Calu3 (cell line): Measurements from ENCODE around the gene ADGRG6. TPM values are rescaled to one million over a fixed set of nuclear protein-coding genes. Genes with fewer than 3 reads are reported as not detected.

Experiments
- BruUV-seq: library from RNA; stranded (reverse); fragments of 400-500 nt; replicated peaks from 2 replicates; lab custom pipeline; 2021; lab: Mats Ljungman, UMichigan
- CTCF ChIA-PET: fragments of 300-600 bp; sonication (Branson Sonifier 250); formaldehyde crosslinking; loops from one replicate; lab custom pipeline; 2022; ENCODE audit warnings: antibody characterized with exemption; lab: Charles Lee
- DNase-seq: peaks from one replicate; pipeline ENCODE4 v3.0.0; 2022
- H3K27ac Mint-ChIP-seq: one replicate; pipeline ENCODE4 v1.8.0; 2022; ENCODE audit warnings: mixed read lengths; ENCODE audit not compliant: unreplicated experiment
- H3K27me3 Mint-ChIP-seq: one replicate; pipeline ENCODE4 v1.8.0; 2022; ENCODE audit warnings: mixed read lengths; ENCODE audit not compliant: unreplicated experiment
- H3K36me3 Mint-ChIP-seq: one replicate; pipeline ENCODE4 v1.8.0; 2022; ENCODE audit warnings: mild to moderate bottlenecking, moderate library complexity, mixed read lengths; ENCODE audit not compliant: insufficient read depth, unreplicated experiment
- H3K4me1 Mint-ChIP-seq: one replicate; pipeline ENCODE4 v1.8.0; 2022; ENCODE audit warnings: mild to moderate bottlenecking, low read depth, mixed read lengths; ENCODE audit not compliant: unreplicated experiment
- H3K4me3 Mint-ChIP-seq: one replicate; pipeline ENCODE4 v1.8.0; 2022; ENCODE audit warnings: mild to moderate bottlenecking, low read depth, moderate library complexity, mixed read lengths; ENCODE audit not compliant: unreplicated experiment
- H3K9me3 Mint-ChIP-seq: one replicate; pipeline ENCODE4 v1.8.0; 2022; ENCODE audit warnings: low read depth, mixed read lengths; ENCODE audit not compliant: unreplicated experiment
- intact Hi-C: fragments of 100-400 bp; cut with micrococcal nuclease; formaldehyde crosslinking; loops from one replicate; pipeline ENCODE4 v1.10.0; 2022; ENCODE audit not compliant: unreplicated experiment
- total RNA-seq: library from RNA; stranded (reverse); gene quantifications from 2 replicates; pipeline ENCODE4 v1.2.3, GENCODE V29; 2022
- TF ChIP-seq, protein P1 (sequence below): fragments of 200-600 bp; IDR thresholded peaks from one replicate; pipeline ENCODE4 v1.8.0; 2022; ENCODE audit warnings: antibody characterized with exemption; ENCODE audit not compliant: unreplicated experiment

Gene ADGRG6
- total RNA-seq, 1 experiment from 2014 or later: 109 TPM

DNA sequence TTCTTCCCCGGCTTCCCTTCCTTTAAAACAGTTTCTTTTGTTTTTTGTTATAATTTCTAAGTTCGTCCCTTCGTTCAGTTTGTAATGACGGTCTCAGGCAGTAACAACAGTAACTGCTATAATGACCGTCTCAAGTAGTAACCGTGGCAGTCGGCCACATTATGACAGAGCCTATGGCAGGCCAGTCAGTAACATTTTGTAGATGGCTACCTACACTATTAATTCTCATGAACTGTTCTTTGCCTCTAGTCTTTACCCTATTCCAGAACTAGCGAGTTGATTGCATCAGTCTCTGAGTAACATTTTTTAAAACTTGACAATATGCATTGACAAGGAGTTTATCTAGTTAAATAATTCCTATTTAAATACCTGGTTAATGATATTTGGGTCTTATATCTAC, 43.0 kb upstream of the ADGRG6 start:
- no peak overlapping the region for H3K4me3 Mint-ChIP-seq
- CTCF ChIA-PET: no interaction called here

DNA sequence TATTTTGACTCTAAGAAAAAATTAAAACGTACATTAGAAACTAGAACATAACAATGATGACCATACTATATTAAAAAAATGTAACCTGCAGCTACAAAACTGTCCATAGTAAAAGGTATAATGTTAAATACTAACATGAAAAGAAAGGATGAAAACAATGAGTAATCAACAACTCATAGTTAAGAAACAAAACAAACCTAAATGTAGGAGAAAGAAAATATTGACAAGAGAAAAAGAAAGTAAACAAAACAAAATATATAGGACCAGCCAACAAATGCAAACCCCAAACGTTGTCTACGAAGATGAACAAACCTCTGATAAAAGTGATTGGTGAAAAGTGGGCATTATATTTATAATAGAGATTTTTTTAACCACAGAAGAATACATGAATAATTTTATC, 41.1 kb upstream of the ADGRG6 start:
- H3K36me3 Mint-ChIP-seq: no peaks in the 10 kb centered on the region
- no peaks in the 10 kb centered on the region for H3K27me3 Mint-ChIP-seq
- no peaks in the 10 kb centered on the region for H3K4me1 Mint-ChIP-seq
- intact Hi-C loops: no loop called here
- BruUV-seq: no TSS peak
- H3K27ac Mint-ChIP-seq: no peak overlapping the region
- TF ChIP-seq, protein P1, sequence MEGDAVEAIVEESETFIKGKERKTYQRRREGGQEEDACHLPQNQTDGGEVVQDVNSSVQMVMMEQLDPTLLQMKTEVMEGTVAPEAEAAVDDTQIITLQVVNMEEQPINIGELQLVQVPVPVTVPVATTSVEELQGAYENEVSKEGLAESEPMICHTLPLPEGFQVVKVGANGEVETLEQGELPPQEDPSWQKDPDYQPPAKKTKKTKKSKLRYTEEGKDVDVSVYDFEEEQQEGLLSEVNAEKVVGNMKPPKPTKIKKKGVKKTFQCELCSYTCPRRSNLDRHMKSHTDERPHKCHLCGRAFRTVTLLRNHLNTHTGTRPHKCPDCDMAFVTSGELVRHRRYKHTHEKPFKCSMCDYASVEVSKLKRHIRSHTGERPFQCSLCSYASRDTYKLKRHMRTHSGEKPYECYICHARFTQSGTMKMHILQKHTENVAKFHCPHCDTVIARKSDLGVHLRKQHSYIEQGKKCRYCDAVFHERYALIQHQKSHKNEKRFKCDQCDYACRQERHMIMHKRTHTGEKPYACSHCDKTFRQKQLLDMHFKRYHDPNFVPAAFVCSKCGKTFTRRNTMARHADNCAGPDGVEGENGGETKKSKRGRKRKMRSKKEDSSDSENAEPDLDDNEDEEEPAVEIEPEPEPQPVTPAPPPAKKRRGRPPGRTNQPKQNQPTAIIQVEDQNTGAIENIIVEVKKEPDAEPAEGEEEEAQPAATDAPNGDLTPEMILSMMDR: no peak
- H3K9me3 Mint-ChIP-seq: no peaks in the 10 kb centered on the region
- DNase-seq: no peak
- CTCF ChIA-PET: no interaction called here
- H3K4me3 Mint-ChIP-seq: no peak overlapping the region

More for the DNA sequence above, 43.0 kb upstream of the ADGRG6 start:
- H3K36me3 Mint-ChIP-seq: no peaks in the 10 kb centered on the region
- DNase-seq: no peak
- H3K27me3 Mint-ChIP-seq: no peaks in the 10 kb centered on the region
- no peaks in the 10 kb centered on the region for H3K9me3 Mint-ChIP-seq
- TF ChIP-seq, protein P1: no peak
- no peak overlapping the region for H3K27ac Mint-ChIP-seq
- H3K4me1 Mint-ChIP-seq: no peaks in the 10 kb centered on the region
- intact Hi-C loops: no loop called here
- BruUV-seq: no TSS peak

DNA sequence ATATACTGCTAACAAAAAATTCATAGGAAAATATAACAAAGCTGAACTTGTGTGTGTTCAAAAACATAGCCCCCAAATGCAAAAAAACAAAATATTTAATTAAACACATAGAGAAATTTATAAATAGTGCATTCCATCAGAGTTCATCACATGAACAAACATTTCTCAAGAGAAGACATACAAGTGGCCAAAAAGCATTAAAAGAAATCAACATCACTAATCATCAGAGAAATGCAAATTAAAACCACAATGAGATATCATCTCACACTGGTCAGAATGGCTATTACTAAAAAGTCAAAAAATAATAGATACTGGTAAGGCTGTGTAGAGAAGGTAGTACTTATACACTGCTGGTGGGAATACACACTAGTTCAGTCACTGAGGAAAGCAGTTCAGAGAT, 39.6 kb upstream of the ADGRG6 start:
- H3K36me3 Mint-ChIP-seq: no peaks in the 10 kb centered on the region
- no peaks in the 10 kb centered on the region for H3K9me3 Mint-ChIP-seq
- TF ChIP-seq, protein P1: no peak
- H3K4me1 Mint-ChIP-seq: no peaks in the 10 kb centered on the region
- intact Hi-C loops: no loop called here
- CTCF ChIA-PET: no interaction called here
- BruUV-seq: no TSS peak
- no peak for DNase-seq
- H3K4me3 Mint-ChIP-seq: no peak overlapping the region
- no peak overlapping the region for H3K27ac Mint-ChIP-seq
- no peaks in the 10 kb centered on the region for H3K27me3 Mint-ChIP-seq

DNA sequence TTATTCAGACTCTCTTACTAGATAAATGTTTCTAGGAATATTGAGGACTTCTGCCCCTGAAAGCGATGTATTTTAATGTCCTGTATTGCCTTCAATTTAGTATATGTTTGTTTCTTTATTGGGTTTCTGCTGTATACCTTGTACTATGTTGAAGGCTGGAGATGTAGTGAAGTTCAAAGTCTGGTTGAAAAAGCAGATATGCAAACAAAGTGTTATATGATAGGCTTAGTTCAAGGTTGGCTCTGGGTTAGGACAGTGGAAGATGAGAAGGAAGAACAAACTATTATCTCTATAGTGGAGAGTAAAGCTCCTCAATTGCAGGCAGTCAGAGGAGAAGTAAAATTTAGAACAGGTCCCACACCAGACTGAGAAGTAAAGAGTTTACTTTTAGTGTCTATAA, 36.3 kb upstream of the ADGRG6 start:
- no peaks in the 10 kb centered on the region for H3K9me3 Mint-ChIP-seq
- no peak overlapping the region for H3K4me3 Mint-ChIP-seq
- TF ChIP-seq, protein P1: no peak
- BruUV-seq: no TSS peak
- no peak overlapping the region for H3K27ac Mint-ChIP-seq
- intact Hi-C loops: no loop called here
- H3K27me3 Mint-ChIP-seq: no peaks in the 10 kb centered on the region
- H3K4me1 Mint-ChIP-seq: no peaks in the 10 kb centered on the region
- CTCF ChIA-PET: no interaction called here
- H3K36me3 Mint-ChIP-seq: no peaks in the 10 kb centered on the region
- DNase-seq: no peak
